Endothelial cell of umbilical vein (primary cell): ENCODE results near the gene CIB4. TPM values are rescaled to one million over a fixed set of nuclear protein-coding genes. Genes with fewer than 3 reads are reported as not detected.

Experiments used
- BruUV-seq: library from RNA; stranded (reverse); fragments of 400-500 nt; replicated peaks from 2 replicates; lab custom pipeline; 2021; lab: Mats Ljungman, UMichigan
- CTCF ChIA-PET: fragments of 300-600, 350-600 bp; sonication (Branson Sonifier 250); formaldehyde crosslinking; loops from one replicate; lab custom pipeline; 2021; ENCODE audit warnings: antibody characterized with exemption, inconsistent platforms; lab: Charles Lee
- POLR2A ChIA-PET: fragments of 300-600, 350-600 bp; sonication (Branson Sonifier 250); formaldehyde crosslinking; loops from one replicate; lab custom pipeline; 2021; ENCODE audit warnings: antibody characterized with exemption, inconsistent platforms; lab: Charles Lee
- DNase-seq: peaks from one replicate; pipeline ENCODE4 v3.0.0-alpha.2; 2011; ENCODE audit warnings: low read depth, low spot score
- FAIRE-seq: peaks from 2 replicates; lab custom pipeline; 2011; peaks lifted over from hg19 to GRCh38; lab: Jason Lieb, UNC
- H2AFZ ChIP-seq: 2 replicates; pipeline ENCODE4 v1.6.0; 2012; ENCODE audit warnings: low read depth, low read length, control low read depth, inconsistent platforms
- H3K27ac ChIP-seq: 2 replicates; pipeline ENCODE4 v1.5.1; 2011; ENCODE audit warnings: low read depth, mild to moderate bottlenecking, control low read depth, low read length, moderate library complexity; ENCODE audit not compliant: insufficient read depth
- H3K27me3 ChIP-seq, 2 experiments: 2 replicates each; pipeline versions ENCODE4 v1.6.0 to v1.6.1; 2011; ENCODE audit warnings: low read length in 2 of 2, mixed read lengths in 1 of 2; ENCODE audit not compliant: control insufficient read depth in 2 of 2, insufficient read depth in 2 of 2
- H3K36me3 ChIP-seq, 2 experiments: 2 replicates in 1 of 2; 3 replicates in 1 of 2; pipeline ENCODE4 v1.5.1; 2011; ENCODE audit warnings: low read length in 2 of 2, mild to moderate bottlenecking in 1 of 2, moderate library complexity in 1 of 2; ENCODE audit not compliant: control insufficient read depth in 2 of 2, insufficient read depth in 2 of 2; ENCODE audit errors: extremely low read depth in 1 of 2
- H3K4me1 ChIP-seq: 3 replicates; pipeline ENCODE4 v1.5.1; 2011; ENCODE audit warnings: mild to moderate bottlenecking, low read length; ENCODE audit not compliant: control insufficient read depth, insufficient read depth; ENCODE audit errors: extremely low read depth
- H3K4me2 ChIP-seq: 2 replicates; pipeline ENCODE4 v1.6.1; 2011; ENCODE audit warnings: low read length, control low read depth, mixed read lengths; ENCODE audit not compliant: insufficient read depth
- H3K4me3 ChIP-seq, 3 experiments: fragments of 200-600 bp in 1 of 3; sonication (generic), shearing (Covaris generic) in 1 of 3; replicated peaks in 1 of 3; 2 replicates each; pipeline ENCODE4 v1.5.1; 2011 to 2016; ENCODE audit warnings: control low read depth in 3 of 3, low read length in 3 of 3, mild to moderate bottlenecking in 2 of 3, inconsistent platforms in 1 of 3, low read depth in 1 of 3, moderate library complexity in 1 of 3; ENCODE audit not compliant: insufficient read depth in 1 of 3
- H3K79me2 ChIP-seq: 2 replicates; pipeline ENCODE4 v1.6.0; 2012; ENCODE audit warnings: low read length, inconsistent platforms; ENCODE audit not compliant: control insufficient read depth, insufficient read depth
- H3K9ac ChIP-seq: replicated peaks from 2 replicates; pipeline ENCODE3; 2011; ENCODE audit warnings: low read length, control low read depth; ENCODE audit not compliant: insufficient read depth; ENCODE audit errors: extremely low read depth
- H3K9me1 ChIP-seq: replicated peaks from 3 replicates; pipeline ENCODE4 v1.6.0; 2011; ENCODE audit warnings: mild to moderate bottlenecking, low read length; ENCODE audit not compliant: control insufficient read depth, insufficient read depth; ENCODE audit errors: extremely low read depth
- H3K9me3 ChIP-seq: replicated peaks from 2 replicates; pipeline ENCODE4 v1.5.1; 2012; ENCODE audit warnings: low read length, inconsistent platforms; ENCODE audit not compliant: control insufficient read depth, insufficient read depth
- H4K20me1 ChIP-seq: replicated peaks from 2 replicates; pipeline ENCODE3; 2011; ENCODE audit warnings: mild to moderate bottlenecking, low read length; ENCODE audit not compliant: control insufficient read depth, insufficient read depth; ENCODE audit errors: extremely low read depth
- EZH2 ChIP-seq: IDR thresholded peaks from 2 replicates; pipeline ENCODE4 v1.6.1; 2012; ENCODE audit warnings: borderline replicate concordance, low read depth, mild to moderate bottlenecking, moderate library complexity, low read length, inconsistent platforms; ENCODE audit not compliant: severe bottlenecking
- FOS ChIP-seq: IDR thresholded peaks from 2 replicates; pipeline ENCODE4 v1.6.1; 2011; ENCODE audit warnings: mild to moderate bottlenecking, low read length, moderate library complexity, borderline replicate concordance; ENCODE audit not compliant: insufficient read depth
- GATA2 ChIP-seq: IDR thresholded peaks from 2 replicates; pipeline ENCODE4 v1.7.0; 2011; ENCODE audit warnings: low read depth, mild to moderate bottlenecking, moderate library complexity, mixed read lengths, low read length; ENCODE audit not compliant: insufficient read length, insufficient read depth
- JUN ChIP-seq: IDR thresholded peaks from 2 replicates; pipeline ENCODE4 v1.6.1; 2011; ENCODE audit warnings: borderline replicate concordance, low read depth; ENCODE audit not compliant: insufficient read length, insufficient read depth
- MYC ChIP-seq: IDR thresholded peaks from one replicate; pipeline ENCODE4 v1.6.1; 2011; ENCODE audit warnings: mild to moderate bottlenecking, low read depth, low read length
- POLR2A ChIP-seq: IDR thresholded peaks from 2 replicates; pipeline ENCODE4 v1.6.1; 2012; ENCODE audit warnings: low read depth, mild to moderate bottlenecking, control low read depth, low read length
- POLR2AphosphoS5 ChIP-seq: IDR thresholded peaks from 2 replicates; pipeline ENCODE4 v1.6.1; 2012; ENCODE audit warnings: low read depth, mild to moderate bottlenecking, control low read depth, low read length, moderate library complexity; ENCODE audit not compliant: insufficient read depth
- dilution Hi-C: fragments of 300-500 bp; cut with MboI; formaldehyde crosslinking; loops from one replicate; pipeline ENCODE4 v1.15.0; 2019; ENCODE audit warnings: low sequenced_read_pairs; ENCODE audit not compliant: extremely low pct_ligation_motif_present
- intact Hi-C: fragments of 100-400 bp; cut with micrococcal nuclease; formaldehyde crosslinking; loops from one replicate; pipeline ENCODE4 v1.10.0; 2022
- polyA plus RNA-seq, 4 experiments: library from polyadenylated mRNA; depleted of rRNA in 3 of 4; stranded (reverse) in 3 of 4; unstranded in 1 of 4; fragments of >200 nt; gene quantifications; 2 replicates each; pipeline versions ENCODE4 v1.2.1 to v1.2.3, GENCODE V29; 2011 to 2012; ENCODE audit warnings: missing spikeins in 1 of 4
- total RNA-seq: library from RNA; stranded (reverse); gene quantifications from 2 replicates; pipeline ENCODE4 v1.2.3, GENCODE V29; 2021
- TF ChIP-seq, protein P1 (sequence below): IDR thresholded peaks from 2 replicates; pipeline ENCODE4 v1.6.1; 2011; ENCODE audit not compliant: insufficient read depth, insufficient read length
- TF ChIP-seq, protein P2 (sequence below), 2 donors: IDR thresholded peaks; 1 replicate in 1 of 2; 2 replicates in 1 of 2; pipeline ENCODE4 v1.5.1; 2011; ENCODE audit warnings: low read length in 2 of 2, mild to moderate bottlenecking in 2 of 2, moderate library complexity in 2 of 2, control low read depth in 1 of 2, inconsistent platforms in 1 of 2, low read depth in 1 of 2; ENCODE audit not compliant: insufficient read depth in 1 of 2; ENCODE audit errors: extremely low read depth in 1 of 2

The CIB4 gene
- total and polyA plus RNA-seq, 2 donors (not counting 3 experiments of a cell fraction or from before 2014, with no cell fraction given): not detected

DNA sequence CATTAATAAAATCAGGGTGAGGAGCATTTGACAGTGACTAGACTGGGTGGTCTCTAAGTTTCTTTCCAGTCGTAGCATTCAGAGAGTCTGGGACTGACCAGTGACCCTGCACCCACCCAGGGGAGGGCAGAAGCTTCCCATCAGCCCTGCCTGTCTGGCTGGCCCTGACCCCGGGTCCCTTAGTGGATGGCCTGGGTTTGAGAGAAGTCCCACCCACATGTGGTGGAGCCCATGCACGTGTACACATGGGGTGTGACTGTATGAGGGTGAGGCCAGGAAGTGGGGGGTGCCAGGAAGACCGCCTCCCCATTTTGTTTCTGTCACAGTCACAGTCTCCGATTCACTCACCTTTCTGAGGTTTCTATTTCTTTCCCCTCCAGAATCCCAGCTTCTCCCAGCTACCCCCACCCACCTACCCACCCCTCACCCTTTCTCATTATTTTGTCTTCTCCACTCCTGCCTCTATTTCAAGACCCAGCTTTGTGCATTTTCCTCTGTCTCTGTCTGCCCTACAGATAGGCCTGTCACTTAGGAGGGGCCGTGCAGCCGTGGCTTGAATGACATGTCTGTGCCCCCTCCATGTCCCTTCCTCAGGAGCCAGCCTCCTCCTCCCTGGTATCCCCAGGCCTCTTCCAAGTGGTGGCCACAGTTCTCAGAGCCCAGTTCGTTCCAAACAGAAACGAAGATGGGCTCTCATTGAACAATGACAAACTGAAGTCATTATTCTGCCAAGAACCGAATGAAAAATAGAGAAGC lies 13.6 kb downstream of the CIB4 start:
- H2AFZ ChIP-seq: no peak overlapping the region
- no peaks in the 10 kb centered on the region for H3K9me3 ChIP-seq
- ChIA-PET POLR2A (no interaction called here), CTCF (no interaction called here)
- no peaks in the 10 kb centered on the region for H3K79me2 ChIP-seq
- H4K20me1 ChIP-seq: no peaks in the 10 kb centered on the region
- no peaks in the 10 kb centered on the region for H3K36me3 ChIP-seq
- TF ChIP-seq GATA2 (no peak), POLR2A (no peak)
- TF ChIP-seq, protein P1, sequence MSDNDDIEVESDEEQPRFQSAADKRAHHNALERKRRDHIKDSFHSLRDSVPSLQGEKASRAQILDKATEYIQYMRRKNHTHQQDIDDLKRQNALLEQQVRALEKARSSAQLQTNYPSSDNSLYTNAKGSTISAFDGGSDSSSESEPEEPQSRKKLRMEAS: no peak
- H3K9ac ChIP-seq: no peak overlapping the region
- no peak overlapping the region for H3K27ac ChIP-seq
- H3K4me3 ChIP-seq: no peak overlapping the region
- H3K9me1 ChIP-seq: no peaks in the 10 kb centered on the region
- FAIRE-seq (no peak), DNase-seq (no peak)
- H3K27me3 ChIP-seq: no peaks in the 10 kb centered on the region
- no peak overlapping the region for H3K4me2 ChIP-seq
- intact Hi-C loops: no loop called here
- BruUV-seq: no TSS peak
- dilution Hi-C loops: no loop called here
- no peaks in the 10 kb centered on the region for H3K4me1 ChIP-seq

DNA sequence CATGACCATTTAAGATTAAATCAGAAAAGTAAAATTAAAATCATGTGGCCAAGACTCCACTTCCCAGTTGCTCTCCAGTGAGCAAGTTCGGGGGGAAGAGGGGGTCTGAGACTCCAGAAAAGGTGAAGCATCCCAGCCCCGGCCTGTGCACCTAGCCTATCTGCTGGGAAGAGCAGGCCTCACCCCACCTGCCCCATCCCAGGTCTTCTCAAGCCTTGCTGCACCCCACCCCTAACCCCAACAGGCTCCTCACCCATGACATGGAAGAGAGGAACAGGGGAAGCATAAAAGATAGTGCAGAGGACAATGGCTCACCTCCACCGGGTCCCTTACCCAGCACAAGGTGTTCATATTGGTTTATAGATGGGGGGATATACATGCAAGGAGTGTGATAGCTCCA lies 14.6 kb downstream of the CIB4 start:
- BruUV-seq: no TSS peak
- H3K4me2 ChIP-seq: no peak overlapping the region
- CTCF ChIA-PET: no interaction called here
- no peaks in the 10 kb centered on the region for H3K36me3 ChIP-seq
- H3K9me3 ChIP-seq: no peaks in the 10 kb centered on the region
- peaks cover 0 to under 1% of the 10 kb centered on the region in 2 experiments for H3K27me3 ChIP-seq
- H3K4me3 ChIP-seq: no peak overlapping the region
- FAIRE-seq (no peak), DNase-seq (no peak)
- H2AFZ ChIP-seq: no peak overlapping the region
- H4K20me1 ChIP-seq: no peaks in the 10 kb centered on the region
- no peaks in the 10 kb centered on the region for H3K9me1 ChIP-seq
- POLR2A ChIA-PET: no interaction called here
- H3K9ac ChIP-seq: no peak overlapping the region
- no peaks in the 10 kb centered on the region for H3K79me2 ChIP-seq
- no peak overlapping the region for H3K27ac ChIP-seq
- H3K4me1 ChIP-seq: no peaks in the 10 kb centered on the region
- dilution Hi-C loops (no loop called here), intact Hi-C loops (no loop called here)
- TF ChIP-seq GATA2 (no peak), POLR2AphosphoS5 (no peak), MYC (no peak), JUN (no peak), FOS (no peak), EZH2 (no peak), POLR2A (no peak)
- TF ChIP-seq, protein P1: no peak
- TF ChIP-seq, protein P2, sequence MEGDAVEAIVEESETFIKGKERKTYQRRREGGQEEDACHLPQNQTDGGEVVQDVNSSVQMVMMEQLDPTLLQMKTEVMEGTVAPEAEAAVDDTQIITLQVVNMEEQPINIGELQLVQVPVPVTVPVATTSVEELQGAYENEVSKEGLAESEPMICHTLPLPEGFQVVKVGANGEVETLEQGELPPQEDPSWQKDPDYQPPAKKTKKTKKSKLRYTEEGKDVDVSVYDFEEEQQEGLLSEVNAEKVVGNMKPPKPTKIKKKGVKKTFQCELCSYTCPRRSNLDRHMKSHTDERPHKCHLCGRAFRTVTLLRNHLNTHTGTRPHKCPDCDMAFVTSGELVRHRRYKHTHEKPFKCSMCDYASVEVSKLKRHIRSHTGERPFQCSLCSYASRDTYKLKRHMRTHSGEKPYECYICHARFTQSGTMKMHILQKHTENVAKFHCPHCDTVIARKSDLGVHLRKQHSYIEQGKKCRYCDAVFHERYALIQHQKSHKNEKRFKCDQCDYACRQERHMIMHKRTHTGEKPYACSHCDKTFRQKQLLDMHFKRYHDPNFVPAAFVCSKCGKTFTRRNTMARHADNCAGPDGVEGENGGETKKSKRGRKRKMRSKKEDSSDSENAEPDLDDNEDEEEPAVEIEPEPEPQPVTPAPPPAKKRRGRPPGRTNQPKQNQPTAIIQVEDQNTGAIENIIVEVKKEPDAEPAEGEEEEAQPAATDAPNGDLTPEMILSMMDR (IDR thresholded peaks at IDR 0.05; ENCODE audit: extremely low read depth in 1 of 2, insufficient read depth in 1 of 2, low read depth in 1 of 2, low read length in 2 of 2): no peak
